ENCODE data around the gene ZNF763.
"Not testable (repeated sequence)": the region's sequence is repeated elsewhere in the genome, so short reads cannot be mapped to it uniquely, and the experiment has no call there.

Gene ZNF763

DNA sequence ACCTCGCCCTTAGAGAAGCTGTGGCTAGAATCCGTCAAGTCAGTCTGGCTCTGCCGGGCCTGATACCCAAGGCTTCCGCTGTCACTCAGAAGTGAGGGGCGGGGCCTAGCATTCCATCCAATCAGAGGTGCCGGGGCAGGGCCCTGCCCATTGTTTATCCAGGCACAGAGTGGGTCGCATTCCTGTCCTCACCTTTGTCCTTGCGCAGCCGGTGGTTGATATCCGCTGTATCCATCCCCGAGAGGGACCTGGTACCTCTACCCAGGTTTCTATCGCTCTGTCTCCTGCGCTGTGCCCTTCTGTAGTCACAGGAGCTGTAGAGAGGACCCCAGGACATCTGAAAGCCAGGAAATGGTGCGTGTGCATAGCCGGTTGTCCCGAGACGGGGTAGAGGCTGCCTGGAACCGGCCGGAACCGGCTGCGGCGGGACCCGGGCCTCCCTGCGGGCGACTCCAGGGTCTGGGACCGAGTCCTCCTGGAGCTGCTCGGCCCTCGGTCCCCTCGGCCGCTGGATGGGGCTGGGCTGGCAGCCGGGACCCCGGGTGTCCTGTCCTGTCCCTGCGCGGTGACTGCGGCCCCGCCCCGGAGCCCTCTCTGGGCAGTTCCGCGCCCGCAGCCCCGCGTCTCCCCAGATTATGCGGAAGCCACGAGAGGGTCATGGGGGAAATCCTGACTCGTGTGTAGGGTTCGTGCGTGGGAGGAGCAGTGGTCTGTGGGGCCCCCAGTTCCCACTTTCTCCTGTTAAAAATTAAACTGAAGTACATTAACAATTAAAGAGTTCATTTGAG lies at the start of gene ZNF763:
Gene ZNF763, plus strand, starts transcription at position 183 of the 788 bp plus-strand sequence. Its CDS starts 169 bp downstream, at position 352.
- DNase-seq (ENCODE audit: low read depth in 2 of 2): peak; percentile 75 to 76

DNA sequence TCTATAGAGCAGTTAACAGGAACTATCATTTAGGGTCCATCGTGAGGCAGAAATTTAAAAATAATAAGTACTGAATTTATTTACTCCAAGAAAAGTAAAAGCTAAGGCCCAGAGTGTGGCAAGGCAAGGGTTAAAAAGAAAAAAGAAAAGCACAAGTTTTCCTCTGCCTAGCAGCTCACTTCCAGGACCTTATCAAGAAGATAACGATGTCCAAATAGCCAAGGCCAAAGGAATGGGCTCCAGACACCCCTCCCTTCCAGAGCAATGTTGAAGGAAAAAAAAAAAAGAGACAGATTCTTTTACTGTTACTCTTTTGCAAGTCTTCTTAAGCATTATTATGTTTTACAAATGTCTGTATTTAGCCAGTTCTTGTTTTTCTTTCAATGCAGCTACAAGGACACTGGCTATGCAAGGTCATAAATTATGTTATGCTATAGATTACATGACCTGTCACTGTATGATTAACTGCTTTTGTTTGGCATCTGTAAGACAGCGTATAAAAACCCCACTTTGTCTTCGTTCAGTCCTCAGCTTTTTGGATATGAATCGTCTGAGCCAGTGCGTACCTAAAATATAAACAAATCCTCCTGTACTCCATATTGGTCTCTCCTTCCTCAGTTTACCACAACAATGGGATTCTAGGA lies 42.9 kb upstream of the ZNF763 start:
- DNase-seq (ENCODE audit: low read depth in 2 of 2): no peak

DNA sequence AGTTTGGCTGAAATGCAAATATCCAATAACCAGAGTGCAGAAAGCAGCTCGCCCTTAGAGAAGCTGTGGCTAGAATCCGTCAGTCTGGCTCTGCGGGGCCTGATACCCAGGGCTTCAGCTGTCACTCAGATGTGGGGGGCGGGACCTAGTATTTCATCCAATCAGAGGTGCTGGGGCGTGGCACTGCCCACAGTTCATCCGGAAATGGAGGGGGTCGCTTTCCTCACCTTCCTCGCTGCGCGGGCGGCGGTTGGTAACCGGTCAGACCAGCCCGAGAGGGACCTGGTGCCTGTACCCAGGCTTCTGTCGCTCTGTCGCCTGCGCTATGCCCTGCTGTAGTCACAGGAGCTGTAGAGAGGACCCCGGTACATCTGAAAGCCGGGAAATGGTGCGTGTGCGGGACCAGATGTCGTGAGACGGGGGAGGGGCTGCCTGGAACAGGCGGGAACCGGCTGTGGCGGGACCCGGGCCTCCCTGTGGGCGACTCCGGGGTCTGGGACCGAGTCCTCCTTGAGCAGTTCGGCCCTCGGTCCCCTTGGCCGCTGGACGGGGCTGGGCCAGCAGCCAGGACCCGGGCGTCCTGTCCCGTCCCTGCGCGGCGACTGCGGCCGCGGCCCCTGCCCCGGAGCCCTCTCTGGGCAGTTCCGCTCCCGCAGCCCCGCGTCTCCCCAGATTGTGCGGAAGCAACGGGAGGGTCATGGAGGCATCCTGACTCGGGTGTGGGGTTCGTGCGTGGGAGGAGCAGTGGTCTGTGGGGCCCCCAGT lies 39.8 kb upstream of the ZNF763 start, which contains the start of gene ZNF700:
Gene ZNF700, plus strand, starts transcription at position 222 of the 765 bp plus-strand sequence. Its CDS starts 104 bp downstream, at position 326.
- peak; percentile 79 to 90 for DNase-seq (ENCODE audit: low read depth in 2 of 2)

DNA sequence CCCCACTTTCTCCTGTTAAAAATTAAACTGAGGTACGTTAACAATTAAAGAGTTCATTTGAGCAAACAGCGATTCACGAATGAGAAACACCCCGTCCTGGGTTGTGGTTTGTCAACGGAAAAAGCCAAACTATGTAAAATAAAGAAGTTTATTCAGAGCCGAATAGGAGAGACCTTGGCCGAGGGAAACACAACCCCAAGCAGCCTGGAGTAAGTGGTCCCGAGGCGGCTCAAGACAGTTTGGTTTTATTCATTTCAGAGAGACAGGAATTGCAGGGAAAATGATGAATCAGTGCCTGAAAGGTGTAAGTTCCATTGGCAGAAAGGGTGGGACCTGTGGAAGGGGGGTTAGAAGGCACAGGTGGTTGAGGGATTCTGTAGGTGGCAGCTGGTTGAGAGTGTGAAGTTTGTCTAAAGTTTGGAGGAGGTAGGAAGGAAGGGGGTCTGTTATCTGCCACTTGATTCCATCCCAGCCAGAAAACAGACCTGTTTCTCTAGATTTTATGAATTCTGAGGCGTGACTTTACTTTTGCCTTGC lies 39.1 kb upstream of the ZNF763 start:
- not testable (repeated sequence) for DNase-seq (ENCODE audit: low read depth in 2 of 2)

DNA sequence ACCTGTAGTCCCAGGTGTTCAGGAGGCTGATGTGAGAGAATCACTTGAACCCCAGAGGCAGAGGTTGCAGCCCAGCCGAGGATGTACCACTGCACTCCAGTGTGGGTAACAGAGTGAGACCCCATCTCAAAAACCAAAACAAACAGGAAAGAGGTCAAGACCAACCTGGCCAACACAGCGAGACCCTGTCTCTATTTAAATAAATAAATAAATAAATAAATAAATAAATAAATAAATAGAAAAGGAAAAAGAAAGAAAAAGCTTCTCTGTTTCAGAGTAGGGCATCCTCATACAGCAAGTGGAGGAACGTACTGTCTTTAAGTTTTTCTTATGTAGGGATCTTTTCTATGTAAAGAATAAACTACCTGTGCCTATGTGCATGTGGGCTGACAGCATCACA lies 37.6 kb upstream of the ZNF763 start:
- DNase-seq (ENCODE audit: low read depth in 2 of 2): no peak

DNA sequence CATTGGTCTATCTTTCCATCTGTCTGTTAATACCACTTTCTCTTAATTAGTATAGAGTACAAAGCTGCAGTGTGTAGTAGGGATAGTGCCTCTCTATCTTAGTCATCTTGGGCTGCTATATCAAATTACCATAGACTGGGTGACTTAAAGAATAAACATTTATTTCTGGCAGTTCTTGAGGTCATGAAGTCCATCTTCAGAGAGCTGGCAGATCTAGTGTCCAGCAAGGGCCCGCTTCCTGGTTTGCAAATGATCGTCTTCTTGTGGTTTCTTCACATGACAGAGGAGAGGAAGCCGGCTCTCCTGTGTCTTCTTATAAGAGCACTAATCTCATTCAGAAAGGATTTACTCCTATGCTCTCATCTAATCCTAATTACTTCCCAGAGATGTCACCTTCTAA lies 33.8 kb upstream of the ZNF763 start:
- no peak for DNase-seq (ENCODE audit: low read depth in 2 of 2)

DNA sequence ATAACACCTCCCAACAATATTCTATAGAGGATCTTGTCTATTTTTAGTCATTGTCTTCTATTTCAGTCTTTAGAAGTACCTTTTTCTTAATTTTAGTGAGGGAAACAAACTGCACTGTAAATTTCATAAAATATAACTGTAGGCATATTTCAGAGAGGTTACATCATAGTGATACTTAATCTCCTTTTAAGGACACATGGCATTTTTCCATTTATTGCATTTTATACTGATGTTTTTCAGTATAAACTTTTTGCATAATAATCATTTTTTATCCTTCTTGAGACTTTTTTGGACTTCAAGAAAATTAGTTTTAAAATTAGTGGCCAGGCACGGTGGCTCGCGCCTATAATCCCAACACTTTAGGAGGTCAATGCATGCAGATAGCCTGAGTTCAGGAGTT lies 33.3 kb upstream of the ZNF763 start:
- no peak for DNase-seq (ENCODE audit: low read depth in 2 of 2)

DNA sequence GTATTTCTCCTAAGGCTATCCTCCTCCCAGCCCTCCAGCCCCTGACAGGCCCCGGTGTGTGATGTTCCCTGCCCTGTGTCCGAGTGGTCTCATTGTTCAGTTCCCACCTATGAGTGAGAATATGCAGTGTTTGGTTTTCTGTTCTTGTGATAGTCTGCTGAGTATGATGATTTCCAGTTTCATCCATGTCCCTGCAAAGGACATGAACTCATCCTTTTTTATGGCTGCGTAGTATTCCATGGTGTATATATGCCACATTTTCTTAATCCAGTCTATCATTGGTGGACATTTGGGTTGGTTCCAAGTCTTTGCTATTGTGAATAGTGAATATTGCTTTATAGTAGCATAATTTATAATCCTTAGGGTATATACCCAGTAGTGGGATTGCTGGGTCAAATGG lies 29.0 kb upstream of the ZNF763 start:
- DNase-seq (ENCODE audit: low read depth in 2 of 2): not testable (repeated sequence)

DNA sequence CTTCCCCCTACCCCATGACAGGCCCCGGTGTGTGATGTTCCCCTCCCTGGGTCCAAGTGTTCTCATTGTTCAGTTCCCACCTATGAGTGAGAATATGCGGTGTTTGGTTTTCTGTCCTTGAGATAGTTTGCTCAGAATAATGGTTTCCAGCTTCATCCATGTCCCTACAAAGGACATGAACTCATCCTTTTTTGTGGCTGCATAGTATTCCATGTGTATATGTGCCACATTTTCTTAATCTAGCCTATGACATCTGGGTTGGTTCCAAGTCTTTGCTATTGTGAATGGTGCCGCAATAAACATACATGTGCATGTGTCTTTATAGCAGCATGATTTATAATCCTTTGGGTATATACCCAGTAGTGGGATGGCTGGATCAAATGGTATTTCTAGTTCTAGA lies 26.5 kb upstream of the ZNF763 start:
- DNase-seq (ENCODE audit: low read depth in 2 of 2): not testable (repeated sequence)

DNA sequence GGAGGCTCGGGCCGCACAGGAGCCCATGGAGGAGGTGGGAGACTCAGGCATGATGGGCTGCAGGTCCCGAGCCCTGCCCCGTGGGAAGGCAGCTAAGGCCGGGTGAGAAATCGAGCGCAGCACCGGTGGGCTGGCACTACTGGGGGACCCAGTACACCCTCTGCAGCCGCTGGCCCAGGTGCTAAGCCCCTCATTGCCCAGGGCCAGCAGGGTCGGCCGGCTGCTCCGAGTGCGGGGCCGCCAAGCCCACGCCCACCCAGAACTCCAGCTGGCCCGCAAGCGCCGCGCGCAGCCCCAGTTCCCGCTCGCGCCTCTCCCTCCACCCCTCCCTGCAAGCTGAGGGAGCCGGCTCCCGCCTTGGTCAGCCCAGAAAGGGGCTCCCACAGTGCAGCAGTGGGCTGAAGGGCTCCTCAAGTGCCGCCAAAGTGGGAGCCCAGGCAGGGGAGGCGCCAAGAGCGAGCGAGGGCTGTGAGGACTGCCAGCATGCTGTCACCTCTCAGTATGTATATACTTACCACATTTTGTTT lies 23.4 kb upstream of the ZNF763 start:
- not testable (repeated sequence) for DNase-seq (ENCODE audit: low read depth in 2 of 2)

DNA sequence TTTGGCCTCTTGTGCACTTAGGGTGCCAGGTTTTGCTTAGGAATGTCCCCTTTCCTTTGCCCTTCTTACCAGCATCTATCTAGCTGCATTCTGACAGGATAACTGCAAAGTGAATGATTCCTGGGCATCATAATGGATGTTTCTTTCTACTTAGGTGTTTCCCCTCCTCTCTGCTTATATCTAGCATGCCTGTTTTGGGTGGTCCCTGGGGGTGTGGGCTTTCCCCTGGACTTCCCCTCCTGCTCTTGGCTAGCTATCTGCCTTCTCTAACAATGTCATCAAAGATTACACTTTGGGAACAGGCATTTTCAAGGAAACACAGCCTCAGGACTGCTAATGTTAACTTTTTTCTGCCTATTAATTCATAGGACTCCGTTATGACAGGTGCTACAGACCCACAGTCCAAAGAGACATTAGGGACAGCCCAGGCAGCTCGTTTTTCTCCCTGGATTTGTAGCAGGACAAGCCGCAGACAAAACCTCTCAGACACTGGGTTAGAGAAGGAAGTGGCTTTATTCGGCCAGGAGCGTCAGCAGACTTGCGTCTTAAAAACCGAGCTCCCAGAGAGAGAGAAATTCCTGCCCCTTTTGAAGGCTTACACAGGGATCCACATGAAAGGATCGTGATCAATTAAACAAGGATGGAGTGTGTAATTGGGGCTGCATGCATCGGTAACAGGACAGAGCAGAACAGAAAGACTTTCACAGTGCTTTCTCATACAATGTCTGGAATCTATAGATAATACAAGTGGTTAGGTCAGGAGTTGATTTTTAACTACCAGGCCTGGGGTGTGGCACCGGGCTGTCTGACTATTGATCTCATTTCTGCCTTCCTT lies 22.6 kb upstream of the ZNF763 start:
- DNase-seq (ENCODE audit: low read depth in 2 of 2): no peak

DNA sequence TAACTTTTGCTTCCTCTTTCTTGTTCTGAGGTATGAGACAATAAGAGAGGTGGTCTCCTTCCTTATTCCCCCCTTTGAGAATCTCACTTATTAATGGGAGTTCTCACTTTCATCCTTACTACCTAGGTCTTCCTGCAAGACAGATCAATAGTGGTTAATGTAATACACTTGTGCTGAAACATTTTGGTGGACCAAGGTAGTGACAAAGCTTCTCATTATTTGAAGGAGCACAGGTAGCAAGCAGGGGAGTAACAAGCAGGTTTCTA lies 22.1 kb upstream of the ZNF763 start:
- DNase-seq (ENCODE audit: low read depth in 2 of 2): no peak

DNA sequence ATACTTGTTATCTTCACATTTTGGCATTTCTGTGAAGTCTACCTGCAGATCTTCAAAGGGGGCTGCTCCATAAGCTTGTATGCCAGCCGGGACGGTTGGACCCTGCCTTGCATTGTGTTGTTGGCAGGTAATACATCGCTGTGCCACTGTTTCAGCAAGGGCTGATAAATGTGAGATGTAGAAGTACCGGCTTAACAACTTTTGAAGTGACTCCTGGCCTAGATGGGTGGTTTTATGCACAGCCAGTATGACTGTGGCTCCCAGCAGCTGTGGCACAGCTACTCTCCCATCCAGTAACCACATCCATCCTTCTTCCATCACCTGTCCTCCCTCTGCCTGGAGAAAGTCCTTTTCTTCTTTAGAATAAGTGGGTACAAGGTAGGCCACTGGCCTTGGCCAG lies 20.2 kb upstream of the ZNF763 start:
- DNase-seq (ENCODE audit: low read depth in 2 of 2): no peak

DNA sequence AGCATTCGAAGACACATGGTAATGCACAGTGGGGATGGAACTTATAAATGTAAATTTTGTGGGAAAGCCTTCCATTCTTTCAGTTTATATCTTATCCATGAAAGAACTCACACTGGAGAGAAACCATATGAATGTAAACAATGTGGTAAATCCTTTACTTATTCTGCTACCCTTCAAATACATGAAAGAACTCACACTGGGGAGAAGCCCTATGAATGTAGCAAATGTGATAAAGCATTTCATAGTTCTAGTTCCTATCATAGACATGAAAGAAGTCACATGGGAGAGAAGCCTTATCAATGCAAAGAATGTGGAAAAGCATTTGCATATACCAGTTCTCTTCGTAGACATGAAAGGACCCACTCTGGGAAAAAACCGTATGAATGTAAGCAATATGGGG lies 16.2 kb upstream of the ZNF763 start:
- DNase-seq (ENCODE audit: low read depth in 2 of 2): no peak

DNA sequence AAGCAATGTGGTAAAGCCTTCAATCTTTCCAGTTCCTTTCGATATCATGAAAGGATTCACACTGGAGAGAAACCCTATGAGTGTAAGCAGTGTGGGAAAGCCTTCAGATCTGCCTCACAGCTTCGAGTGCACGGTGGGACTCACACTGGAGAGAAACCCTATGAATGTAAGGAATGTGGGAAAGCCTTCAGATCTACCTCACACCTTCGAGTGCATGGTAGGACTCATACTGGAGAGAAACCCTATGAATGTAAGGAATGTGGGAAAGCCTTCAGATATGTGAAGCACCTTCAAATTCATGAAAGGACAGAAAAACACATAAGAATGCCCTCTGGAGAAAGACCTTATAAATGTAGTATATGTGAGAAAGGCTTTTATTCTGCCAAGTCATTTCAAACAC lies 15.6 kb upstream of the ZNF763 start:
- no peak for DNase-seq (ENCODE audit: low read depth in 2 of 2)

DNA sequence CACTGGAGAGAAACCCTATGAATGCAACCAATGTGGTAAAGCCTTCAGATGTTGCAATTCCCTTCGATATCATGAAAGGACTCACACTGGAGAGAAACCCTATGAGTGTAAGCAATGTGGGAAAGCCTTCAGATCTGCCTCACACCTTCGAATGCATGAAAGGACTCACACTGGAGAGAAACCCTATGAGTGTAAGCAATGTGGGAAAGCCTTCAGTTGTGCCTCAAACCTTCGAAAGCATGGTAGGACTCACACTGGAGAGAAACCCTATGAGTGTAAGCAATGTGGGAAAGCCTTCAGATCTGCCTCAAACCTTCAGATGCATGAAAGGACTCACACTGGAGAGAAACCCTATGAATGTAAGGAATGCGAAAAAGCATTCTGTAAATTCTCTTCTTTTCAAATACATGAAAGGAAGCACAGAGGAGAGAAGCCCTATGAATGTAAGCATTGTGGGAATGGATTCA lies 15.2 kb upstream of the ZNF763 start:
- DNase-seq (ENCODE audit: low read depth in 2 of 2): not testable (repeated sequence)

DNA sequence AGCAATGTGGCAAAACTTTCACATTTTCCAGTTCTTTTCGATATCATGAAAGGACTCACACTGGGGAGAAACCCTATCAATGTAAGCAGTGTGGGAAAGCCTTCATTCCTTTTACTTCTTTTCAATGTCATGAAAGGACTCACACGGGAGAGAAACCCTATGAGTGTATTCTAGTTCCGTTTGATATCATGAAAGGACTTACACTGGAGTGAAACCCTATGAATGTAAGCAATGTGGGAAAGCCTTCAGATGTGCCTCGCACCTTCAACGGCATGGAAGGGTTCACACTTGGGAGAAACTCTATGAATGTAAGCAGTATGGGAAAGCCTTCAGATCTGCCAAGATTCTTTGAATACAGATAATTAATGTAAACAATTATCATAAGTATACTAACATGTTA lies 14.5 kb upstream of the ZNF763 start:
- no peak for DNase-seq (ENCODE audit: low read depth in 2 of 2)

DNA sequence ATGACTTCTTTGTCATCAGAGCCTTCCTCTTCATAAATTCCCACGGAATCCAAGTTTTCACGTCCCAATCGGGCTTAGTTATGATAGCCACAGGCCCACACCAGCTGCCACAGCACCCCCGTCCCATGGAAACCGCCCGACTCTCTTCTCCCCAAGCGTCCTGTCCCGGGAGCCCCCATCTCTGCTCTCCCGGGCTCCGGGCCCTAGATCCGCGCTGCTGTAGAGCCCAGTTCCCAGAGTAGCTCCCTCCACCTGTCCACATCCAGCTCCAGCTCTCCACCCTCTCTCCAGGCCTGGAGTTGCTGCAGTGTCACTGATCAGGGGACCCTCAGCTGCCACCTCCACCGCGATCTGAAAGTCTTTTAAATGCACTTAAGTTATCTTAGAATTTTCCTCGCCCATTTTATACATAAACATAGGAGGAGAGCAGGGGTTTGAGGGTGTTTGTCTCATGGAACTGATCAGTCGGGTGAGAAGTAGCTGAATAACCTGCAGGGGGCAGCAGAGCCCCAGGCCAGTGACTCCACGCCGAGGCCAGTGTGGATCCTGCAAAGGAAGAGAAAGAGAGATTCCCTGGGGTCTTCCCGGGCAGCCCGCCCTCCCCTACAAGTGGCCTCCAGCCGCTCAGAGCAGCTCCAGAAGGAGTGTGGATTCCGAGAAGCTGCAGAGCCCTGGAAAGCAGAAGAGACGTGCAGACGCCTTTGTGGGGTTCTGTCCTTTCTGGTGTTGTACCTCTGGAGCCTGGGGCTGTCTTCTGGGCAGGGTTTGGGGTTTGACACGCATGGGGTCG lies 1.1 kb upstream of the ZNF763 start:
- peak in 1 of 2 donors; percentile 53 for DNase-seq (ENCODE audit: low read depth in 2 of 2)

DNA sequence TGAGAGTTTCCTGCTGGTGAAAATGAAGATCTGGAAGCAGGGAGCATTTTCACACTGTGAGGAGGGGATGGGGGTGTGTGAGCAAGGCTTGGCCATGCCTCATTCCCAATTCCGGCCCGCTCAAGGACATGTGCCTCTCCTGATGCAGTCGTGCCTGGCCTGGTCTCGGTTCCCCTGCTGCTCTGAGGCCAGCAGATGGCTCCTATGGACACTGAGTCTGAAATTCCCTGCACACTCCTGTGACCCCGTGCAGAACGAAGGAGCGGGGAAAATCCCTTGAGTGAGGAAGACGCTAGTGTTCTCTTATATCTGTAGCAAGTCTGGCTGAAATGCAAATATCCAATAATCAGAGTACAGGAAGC lies 363 bp upstream of the ZNF763 start:
- no peak for DNase-seq (ENCODE audit: low read depth in 2 of 2)

DNA sequence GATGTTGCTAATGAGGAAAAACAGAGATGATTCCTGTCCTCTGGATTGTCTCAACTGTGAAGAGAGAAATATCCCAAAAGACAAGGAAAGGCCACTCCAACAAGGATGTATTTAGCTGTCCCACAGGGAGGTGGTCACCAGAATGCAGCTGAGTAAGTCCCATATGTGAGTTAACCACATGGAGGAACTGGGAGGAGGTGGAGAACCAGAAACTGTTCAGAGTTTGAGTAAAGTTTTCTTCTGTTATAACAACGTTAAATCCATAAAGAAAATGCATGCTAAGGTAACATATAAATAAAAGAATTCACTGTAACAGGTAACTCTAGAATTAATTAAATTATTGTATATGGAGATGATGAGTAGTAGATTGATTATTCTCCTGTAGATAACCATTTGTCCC lies 5.3 kb downstream of the ZNF763 start:
- DNase-seq (ENCODE audit: low read depth in 2 of 2): no peak
